ENCODE data around the gene NLRP9.

Gene NLRP9

GRCh38 chr19:55703790-55704215 is 34.4 kb downstream of the NLRP9 start:
- DNase-seq, result no peak

GRCh38 chr19:55702131-55702627 is 36.0 kb downstream of the NLRP9 start:
- DNase-seq, result no peak

- no peak for DNase-seq
Measured at GRCh38 chr19:55700813-55701212, 37.4 kb downstream of the NLRP9 start.

GRCh38 chr19:55699221-55699620 is 39.0 kb downstream of the NLRP9 start:
- no peak for DNase-seq

- no peak for DNase-seq
Measured at GRCh38 chr19:55698256-55698655, 39.9 kb downstream of the NLRP9 start.

GRCh38 chr19:55697698-55698097 is 40.5 kb downstream of the NLRP9 start:
- DNase-seq, result no peak

GRCh38 chr19:55697069-55697440 is 41.1 kb downstream of the NLRP9 start:
- DNase-seq, result no peak

GRCh38 chr19:55696301-55697068 is 41.7 kb downstream of the NLRP9 start:
- no peak for DNase-seq

GRCh38 chr19:55695511-55696290 is 42.5 kb downstream of the NLRP9 start:
- no peak for DNase-seq

GRCh38 chr19:55694656-55695491 is 43.3 kb downstream of the NLRP9 start:
- DNase-seq, result no peak

GRCh38 chr19:55694241-55694655 is 44.0 kb downstream of the NLRP9 start:
- DNase-seq, result no peak

- no peak for DNase-seq
Measured at GRCh38 chr19:55693336-55693974, 44.7 kb downstream of the NLRP9 start.

- no peak for DNase-seq
Measured at GRCh38 chr19:55692681-55693081, 45.5 kb downstream of the NLRP9 start.

GRCh38 chr19:55691561-55692481 is 46.4 kb downstream of the NLRP9 start:
- no peak for DNase-seq

GRCh38 chr19:55690769-55691545 is 47.2 kb downstream of the NLRP9 start:
- DNase-seq, result no peak

GRCh38 chr19:55690109-55690768 is 48.0 kb downstream of the NLRP9 start:
- DNase-seq, result no peak

GRCh38 chr19:55689411-55690108 is 48.6 kb downstream of the NLRP9 start:
- DNase-seq, result no peak

- DNase-seq, result peak; percentile 72
Measured at GRCh38 chr19:55688422-55689218, 49.6 kb downstream of the NLRP9 start.

All from right forelimb (tissue), 1 donor.